K562 (cell line): ENCODE measurements around the gene HSD3B7. TPM values are rescaled to one million over a fixed set of nuclear protein-coding genes. Genes with fewer than 3 reads are reported as not detected.

ENCODE experiments used
- AFF1 ChIP-seq, 2 experiments: fragments of 450-650 bp; IDR thresholded peaks; 2 replicates each; pipeline ENCODE4 v1.6.1; 2018; ENCODE audit warnings: mild to moderate bottlenecking in 2 of 2, low read depth in 1 of 2; ENCODE audit not compliant: partially characterized antibody in 2 of 2
- ARHGAP35 ChIP-seq: fragments of 450-650 bp; IDR thresholded peaks from 2 replicates; pipeline ENCODE4 v1.6.1; 2018; ENCODE audit not compliant: partially characterized antibody
- CBX8 ChIP-seq: fragments of 200-600 bp; sonication (generic); IDR thresholded peaks from 2 replicates; pipeline ENCODE4 v1.6.1; 2012; ENCODE audit warnings: borderline replicate concordance, mixed run types, low read depth, mild to moderate bottlenecking, moderate library complexity, mixed read lengths, low read length, control low read depth, inconsistent platforms; ENCODE audit not compliant: poor library complexity, severe bottlenecking; ENCODE audit errors: extremely low read depth
- CCAR2 ChIP-seq: fragments of 200-400 bp; formaldehyde crosslinking; IDR thresholded peaks from 2 replicates; pipeline ENCODE4 v1.6.1; 2017; ENCODE audit warnings: mild to moderate bottlenecking, low read depth, low read length
- CREB1 ChIP-seq, 2 experiments: sonication (generic) in 1 of 2; formaldehyde crosslinking in 1 of 2; IDR thresholded peaks; 2 replicates each; pipeline versions ENCODE4 v1.6.1 to v1.8.0; 2012 to 2022; ENCODE audit warnings: inconsistent platforms in 1 of 2, mild to moderate bottlenecking in 1 of 2, missing genetic modification reagents in 1 of 2, moderate library complexity in 1 of 2
- CXXC5 ChIP-seq: fragments of 250-450 bp; sonication (Bioruptor Pico); IDR thresholded peaks from 2 replicates; pipeline ENCODE4 v1.8.0; 2022; ENCODE audit warnings: inconsistent platforms, mild to moderate bottlenecking, moderate library complexity
- ESRRA ChIP-seq: fragments of 450-650 bp; IDR thresholded peaks from 2 replicates; pipeline ENCODE4 v1.6.1; 2014; ENCODE audit warnings: low read depth, mild to moderate bottlenecking, moderate library complexity, borderline replicate concordance
- FOXA1 ChIP-seq: fragments of 450-650 bp; IDR thresholded peaks from 2 replicates; pipeline ENCODE4 v1.6.1; 2016; ENCODE audit warnings: mild to moderate bottlenecking, borderline replicate concordance
- GABPA ChIP-seq: fragments of 200-800 bp; sonication (Bioruptor generic); conservative IDR thresholded peaks from 2 replicates; pipeline ENCODE4 v1.6.1; 2016; ENCODE audit warnings: low read depth, missing genetic modification characterization, missing compliant biosample characterization
- HCFC1 ChIP-seq: IDR thresholded peaks from 2 replicates; pipeline ENCODE4 v1.6.1; 2012; ENCODE audit warnings: low read depth, low read length, improper control_type of control experiment
- MEIS2 ChIP-seq: fragments of 450-650 bp; IDR thresholded peaks from 2 replicates; pipeline ENCODE4 v1.6.1; 2014; ENCODE audit warnings: mild to moderate bottlenecking; ENCODE audit not compliant: partially characterized antibody
- NFE2L1 ChIP-seq: fragments of 450-650 bp; IDR thresholded peaks from 2 replicates; pipeline ENCODE4 v1.6.1; 2016; ENCODE audit warnings: missing genetic modification characterization, low read depth, mild to moderate bottlenecking, missing compliant biosample characterization, moderate library complexity, borderline replicate concordance
- NFRKB ChIP-seq: fragments of 450-650 bp; IDR thresholded peaks from 2 replicates; pipeline ENCODE4 v1.6.1; 2016; ENCODE audit warnings: low read depth
- PRMT5 ChIP-seq: sonication (generic); formaldehyde crosslinking; IDR thresholded peaks from 2 replicates; pipeline ENCODE4 v1.5.0; 2020; ENCODE audit warnings: missing genetic modification reagents
- PYGO2 ChIP-seq: fragments of 450-650 bp; IDR thresholded peaks from 2 replicates; pipeline ENCODE4 v1.6.1; 2016; ENCODE audit warnings: mild to moderate bottlenecking, missing genetic modification characterization, moderate library complexity, missing compliant biosample characterization
- RAD21 ChIP-seq, 2 experiments: fragments of 250-450 bp in 1 of 2; fragments of 450-650 bp in 1 of 2; sonication (Bioruptor Pico) in 1 of 2; formaldehyde crosslinking in 1 of 2; IDR thresholded peaks in 1 of 2; conservative IDR thresholded peaks in 1 of 2; 2 replicates each; pipeline versions ENCODE4 v1.4.0 to v1.8.0; 2020 to 2022; ENCODE audit warnings: mild to moderate bottlenecking in 2 of 2, moderate library complexity in 1 of 2
- SRSF7 ChIP-seq: fragments of 200-400 bp; formaldehyde crosslinking; optimal IDR thresholded peaks from 2 replicates; pipeline ENCODE3; 2017; ENCODE audit warnings: mild to moderate bottlenecking, low read depth, low read length
- ZEB2 ChIP-seq: fragments of 450-650 bp; IDR thresholded peaks from 2 replicates; pipeline ENCODE4 v1.6.1; 2016
- ZFPM2 ChIP-seq: fragments of 250-450 bp; sonication (Bioruptor Pico); IDR thresholded peaks from 2 replicates; pipeline ENCODE4 v1.5.1; 2022; ENCODE audit warnings: mild to moderate bottlenecking
- ZNF146 ChIP-seq: IDR thresholded peaks from one replicate; pipeline ENCODE4 v1.6.1; 2018; ENCODE audit warnings: missing compliant biosample characterization; ENCODE audit not compliant: unreplicated experiment
- ZNF165 ChIP-seq: fragments of 250-450 bp; sonication (Bioruptor Pico); IDR thresholded peaks from 2 replicates; pipeline ENCODE4 v1.4.0; 2020; ENCODE audit warnings: borderline replicate concordance
- ZNF24 ChIP-seq: fragments of 450-650 bp; IDR thresholded peaks from 2 replicates; pipeline ENCODE4 v1.6.1; 2016
- ZNF282 ChIP-seq: sonication (generic); formaldehyde crosslinking; IDR thresholded peaks from 2 replicates; pipeline ENCODE4 v1.8.1; 2023; ENCODE audit warnings: missing genetic modification reagents
- ZNF41 ChIP-seq: fragments of 250-450 bp; sonication (Bioruptor Pico); conservative IDR thresholded peaks from 2 replicates; pipeline ENCODE4 v1.4.0; 2020; ENCODE audit warnings: mild to moderate bottlenecking
- ZNF57 ChIP-seq: fragments of 450-650 bp; formaldehyde crosslinking; IDR thresholded peaks from 2 replicates; pipeline ENCODE4 v1.4.0; 2020; ENCODE audit warnings: mild to moderate bottlenecking, moderate library complexity
- ZNF644 ChIP-seq: fragments of 200-800 bp; sonication (Bioruptor generic); IDR thresholded peaks from 2 replicates; pipeline ENCODE4 v1.6.1; 2016; ENCODE audit warnings: low read depth, missing genetic modification characterization, missing compliant biosample characterization
- polyA plus RNA-seq, 8 experiments: library from polyadenylated mRNA; depleted of rRNA in 4 of 8; stranded (reverse) in 5 of 8; unstranded in 3 of 8; fragments of >200 nt; fragmentation: Nextera tagmentation in 2 of 8; fragmentation: Illumina TruSeq in 1 of 8; extraction: Ambion mirVana in 2 of 8; extraction: Trizol in 1 of 8; gene quantifications; 2 replicates each; pipeline versions ENCODE4 v1.2.1 to v1.2.3, GENCODE V29; 2011 to 2014; ENCODE audit warnings: inconsistent platforms in 1 of 8, missing spikeins in 1 of 8
- total RNA-seq, 7 experiments: library from RNA; depleted of rRNA in 6 of 7; stranded (reverse); fragments of >200 nt in 6 of 7; fragmentation: Illumina TruSeq in 2 of 7; extraction: Trizol in 2 of 7; gene quantifications; 2 replicates each; pipeline versions ENCODE4 v1.2.1 to v1.2.3, GENCODE V29; 2011 to 2021; ENCODE audit warnings: low replicate concordance in 1 of 7

Gene HSD3B7
- total and polyA plus RNA-seq, 9 of the 15 experiments (the other 6 are each of a cell fraction or from before 2014, with no cell fraction given), result 5.4 to 49.1 (median 23.0) TPM

- TF ChIP-seq RAD21 (CRISPR knock-in tag; conservative IDR thresholded peaks at IDR 0.05 in 1 of 2, IDR thresholded peaks at IDR 0.05 in 1 of 2), result peak in 1 of 2 experiments; percentile 32; a peak in 1 of 4 replicates
- no peak for TF ChIP-seq CREB1 (IDR thresholded peaks at IDR 0.05)
- TF ChIP-seq CREB1 (CRISPR knock-in tag; IDR thresholded peaks at IDR 0.05), result no peak
- no peak for TF ChIP-seq CXXC5
- no peak for TF ChIP-seq ZNF57
- peak; percentile 4; the same call in 1 of the 2 replicates for TF ChIP-seq ZNF41 (CRISPR knock-in tag)
- no peak for TF ChIP-seq ZEB2
- TF ChIP-seq AFF1 (IDR thresholded peaks at IDR 0.05; ENCODE audit: low read depth in 1 of 2, partially characterized antibody in 2 of 2), result no peak
- no peak for TF ChIP-seq ZNF282
- no peak for TF ChIP-seq PRMT5 (CRISPR knock-in tag)
- TF ChIP-seq FOXA1, result no peak
- TF ChIP-seq ZFPM2, result no peak
- TF ChIP-seq NFRKB, result 0 out of 2 replicates have a peak, but pooled peaks have one; percentile 34
- TF ChIP-seq ZNF644, result no peak
- TF ChIP-seq CCAR2, result no peak
- no peak for TF ChIP-seq PYGO2 (tag)
- TF ChIP-seq ZNF24, result no peak
- TF ChIP-seq ARHGAP35, result no peak
- no peak for TF ChIP-seq CBX8
- no peak for TF ChIP-seq ZNF146 (CRISPR knock-in tag)
- TF ChIP-seq MEIS2, result no peak
- no peak for TF ChIP-seq SRSF7
- no peak for TF ChIP-seq HCFC1
- TF ChIP-seq GABPA (tag), result no peak
- TF ChIP-seq NFE2L1 (tag), result no peak
- no peak for TF ChIP-seq ZNF165 (CRISPR knock-in tag)
- peak; percentile 98 for TF ChIP-seq ESRRA
Observed at GRCh38 chr16:30956601-30957455, 28.2 kb upstream of the HSD3B7 start (continued).
